Renal cortex interstitium (tissue), 11 donors: Measurements from ENCODE around the gene ANKS3. TPM values are rescaled to one million over a fixed set of nuclear protein-coding genes. Genes with fewer than 3 reads are reported as not detected.

Source experiments
- DNase-seq, 11 donors: peaks; one replicate each; pipeline ENCODE4 v3.0.0-alpha.2; 2013; ENCODE audit warnings: low read depth in 9 of 11, low spot score in 4 of 11; ENCODE audit errors: extremely low read depth in 1 of 11
- polyA plus RNA-seq, 3 donors: library from polyadenylated mRNA; unstranded; fragments of 120-200 nt; gene quantifications; one replicate each; pipeline ENCODE4 v1.2.1, GENCODE V29; 2013; ENCODE audit not compliant: insufficient read length in 3 of 3

The ANKS3 gene
- polyA plus RNA-seq, 3 donors = 22.5 to 34.3 (median 23.0) TPM

DNA sequence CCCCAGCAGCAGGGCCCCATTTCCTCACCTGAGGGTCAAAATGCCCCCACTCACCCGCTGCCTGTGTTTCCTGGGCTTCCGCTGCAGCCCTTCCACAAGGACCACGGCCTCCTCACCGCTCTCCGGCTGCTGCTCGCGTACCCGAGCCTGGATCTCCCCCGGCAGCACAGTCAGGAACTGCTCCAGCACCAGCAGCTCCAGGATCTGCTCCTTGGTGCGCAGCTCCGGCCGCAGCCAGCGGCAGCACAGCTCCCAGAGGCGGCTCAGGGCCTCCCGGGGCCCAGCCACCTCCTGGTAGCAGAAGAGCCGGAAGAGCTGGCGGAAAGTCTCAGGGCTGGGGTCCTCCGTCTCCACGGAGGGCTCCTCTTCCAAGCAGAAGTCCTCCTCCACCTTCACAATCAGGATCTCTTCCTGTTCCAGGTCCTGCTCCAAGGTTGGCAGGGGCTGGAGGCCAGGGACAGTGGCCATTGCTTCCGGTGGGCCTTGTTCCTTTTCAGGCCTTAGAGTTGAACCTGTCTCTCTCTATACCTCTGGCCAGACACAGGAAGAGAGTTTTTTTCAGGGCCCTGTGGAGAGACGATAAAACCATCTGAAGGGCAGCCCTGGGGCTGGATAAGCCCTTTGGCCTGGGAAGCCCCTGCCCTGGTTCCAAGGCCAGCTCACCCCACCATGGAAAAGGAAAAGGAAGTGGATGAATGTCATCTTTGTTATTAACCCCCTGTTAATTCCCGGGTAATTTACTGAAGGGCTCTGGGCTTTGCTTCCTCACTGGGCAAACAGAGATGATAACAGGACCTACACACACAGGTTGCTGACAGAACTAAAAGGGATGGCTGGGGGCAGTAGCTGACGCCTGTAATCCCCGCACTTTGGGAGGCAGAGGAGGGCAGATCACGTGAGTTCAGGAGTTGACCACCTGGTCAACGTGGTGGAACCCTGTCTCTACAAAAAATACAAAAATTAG lies 31.7 kb upstream of the ANKS3 start:
- no peak for DNase-seq

DNA sequence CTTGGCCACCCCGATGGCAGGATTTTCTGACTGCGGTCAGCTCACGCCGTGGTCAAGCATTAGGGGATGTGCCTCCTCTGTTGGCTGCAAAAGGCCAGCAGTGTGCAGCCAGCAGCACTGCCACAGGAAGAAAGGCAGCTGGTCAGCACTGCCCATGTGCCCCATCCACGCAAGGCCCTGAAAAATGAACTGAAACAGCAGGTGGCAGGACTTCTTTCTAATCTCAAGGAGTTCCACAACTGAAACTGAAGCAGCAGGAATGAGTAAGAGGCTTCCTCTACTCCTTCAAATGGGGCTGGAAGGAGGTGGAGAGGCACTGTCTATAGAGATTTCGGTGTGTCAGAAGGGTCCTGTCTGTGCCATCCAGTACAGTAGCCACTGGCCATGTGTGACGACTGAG lies 29.7 kb upstream of the ANKS3 start:
- no peak for DNase-seq

DNA sequence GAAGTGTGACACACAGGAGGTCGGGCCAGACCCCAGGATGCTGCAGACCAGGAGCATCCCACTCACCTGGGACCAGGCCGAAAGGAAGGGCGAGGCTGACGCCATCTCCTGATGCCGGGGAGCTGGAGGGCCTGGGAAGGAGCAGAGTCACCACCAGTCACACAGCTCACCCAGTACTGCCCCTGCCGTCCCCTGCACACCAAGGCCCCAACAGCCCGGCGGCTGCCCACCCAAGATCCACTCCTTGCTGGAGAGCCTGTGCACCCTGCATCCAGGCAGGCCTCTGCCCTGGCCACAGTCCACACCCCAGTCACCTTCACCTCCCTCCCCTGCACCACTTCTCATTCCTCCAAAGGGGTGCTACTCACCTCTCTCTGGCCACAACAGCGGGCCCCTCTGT lies 28.1 kb upstream of the ANKS3 start:
- DNase-seq = no peak

DNA sequence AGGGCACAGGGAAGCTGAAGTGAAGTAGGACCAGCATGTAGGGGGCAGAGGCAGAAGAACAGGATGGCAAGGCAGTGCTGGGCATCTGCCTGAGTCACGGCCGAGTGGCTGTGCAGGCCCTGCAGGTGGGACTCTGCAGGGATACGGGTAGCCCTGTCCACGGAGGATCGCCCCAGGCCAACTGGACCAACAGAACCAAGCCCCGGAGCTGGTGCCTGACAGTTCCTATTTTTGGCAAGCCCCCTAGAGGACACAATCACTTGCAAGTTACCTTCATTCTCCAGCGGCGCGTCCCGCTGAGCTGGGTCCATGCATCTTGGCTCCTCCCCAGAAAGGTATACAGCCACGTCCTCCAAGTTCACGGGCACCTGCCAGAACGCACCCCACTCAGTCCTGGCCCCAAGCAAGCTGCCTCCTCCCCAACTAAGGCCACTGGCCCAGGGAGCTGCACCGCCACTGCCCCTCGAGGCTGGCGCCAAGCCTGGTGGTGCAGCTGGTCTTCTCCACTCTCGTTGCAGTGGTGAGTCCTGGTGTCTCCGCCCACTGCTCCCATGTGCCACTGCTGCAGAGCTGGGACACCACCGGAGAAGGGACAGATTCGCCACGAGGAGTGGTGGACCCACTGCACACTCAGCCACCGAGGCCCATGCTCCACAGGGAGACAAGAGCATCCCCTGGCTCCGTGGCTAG lies 26.3 kb upstream of the ANKS3 start:
- no peak for DNase-seq

DNA sequence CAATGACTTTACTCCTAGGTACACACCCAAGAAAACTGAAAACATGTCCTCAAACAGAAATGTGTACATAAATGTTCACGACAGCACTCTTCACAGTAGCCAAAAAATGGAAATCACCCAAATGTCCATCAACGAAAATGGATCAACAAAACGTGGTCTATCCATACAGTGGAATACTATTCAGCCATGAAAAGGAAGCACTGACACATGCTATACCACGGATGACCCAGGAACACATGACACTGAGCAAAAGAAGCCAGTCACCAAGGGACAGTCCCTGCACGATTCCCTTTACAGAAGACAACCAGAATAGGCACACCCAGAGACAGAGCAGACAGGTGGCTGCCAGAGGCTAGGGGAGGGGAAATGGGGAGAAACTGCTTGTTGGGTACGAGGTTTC lies 21.6 kb upstream of the ANKS3 start:
- no peak for DNase-seq

DNA sequence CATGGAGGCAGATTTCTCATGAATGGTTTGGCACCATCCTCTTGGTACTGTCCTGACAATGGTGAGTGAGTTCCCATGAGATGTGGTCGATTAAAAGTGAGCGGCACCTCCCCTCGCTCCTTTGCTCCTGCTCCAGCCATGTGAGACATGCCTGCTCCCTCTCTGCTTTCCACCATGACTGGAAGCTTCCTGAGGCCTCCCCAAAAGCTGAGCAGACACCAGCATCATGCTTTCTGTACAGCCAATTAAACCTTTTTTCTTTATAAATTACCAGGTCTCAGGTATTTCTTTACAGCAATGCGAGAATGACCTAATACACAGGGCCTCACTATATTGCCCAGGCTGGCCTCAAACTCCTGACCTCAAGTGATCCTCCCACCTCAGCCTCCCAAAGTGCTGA lies 20.8 kb upstream of the ANKS3 start:
- no peak for DNase-seq

DNA sequence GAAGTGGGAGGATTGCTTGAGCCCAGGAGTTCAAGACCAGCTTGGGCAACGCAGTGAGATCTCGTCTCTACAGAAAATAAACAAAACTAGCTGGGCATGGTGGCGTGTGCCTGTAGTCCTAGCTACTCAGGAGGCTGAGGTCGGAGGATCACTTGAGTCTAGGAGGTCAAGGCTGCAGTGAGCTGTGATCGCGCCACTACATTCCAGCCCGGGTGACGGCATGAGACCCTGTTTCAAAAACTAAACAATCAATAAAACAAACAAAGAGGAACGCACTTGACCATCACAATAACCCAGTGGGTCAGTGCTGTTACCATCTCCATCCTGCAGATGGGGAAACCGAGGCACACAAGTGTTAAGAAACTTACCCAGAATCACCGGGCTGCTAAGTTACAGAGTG lies 19.2 kb upstream of the ANKS3 start:
- DNase-seq = no peak

DNA sequence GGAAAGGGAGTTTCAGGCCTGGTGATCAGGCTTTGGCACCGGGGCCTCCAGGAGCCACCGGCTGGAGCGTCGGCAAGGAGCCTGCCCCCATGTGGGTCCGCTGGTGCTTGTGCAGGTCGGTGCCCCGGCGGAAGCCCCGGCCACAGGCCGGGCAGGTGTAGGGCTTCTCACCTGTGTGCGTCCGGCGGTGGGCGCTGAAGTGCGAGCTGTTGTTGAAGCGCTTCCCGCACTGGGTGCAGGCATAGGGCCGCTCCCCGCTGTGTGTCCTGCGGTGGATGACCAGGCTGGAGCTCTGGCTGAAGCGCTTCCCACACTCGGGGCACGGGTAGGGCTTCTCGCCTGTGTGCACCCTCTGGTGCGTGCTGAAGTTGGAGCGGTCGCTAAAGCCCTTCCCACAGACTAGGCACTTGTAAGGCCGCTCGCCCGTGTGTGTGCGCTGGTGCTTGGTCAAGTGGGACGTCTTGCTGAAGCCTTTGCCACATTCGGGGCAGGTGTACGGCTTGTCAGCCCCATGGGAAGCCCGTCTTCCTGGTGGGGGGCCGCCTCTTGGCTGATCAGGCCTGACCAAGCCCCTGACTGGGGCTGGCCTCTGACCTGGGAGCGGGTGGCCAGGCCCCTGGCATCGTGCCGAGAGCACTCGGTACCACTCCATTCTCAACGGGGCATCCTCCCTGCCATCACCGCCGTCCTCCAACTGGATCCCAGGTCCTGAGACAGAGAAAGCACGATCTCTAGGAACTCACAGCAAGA lies 18.5 kb upstream of the ANKS3 start:
- no peak for DNase-seq

DNA sequence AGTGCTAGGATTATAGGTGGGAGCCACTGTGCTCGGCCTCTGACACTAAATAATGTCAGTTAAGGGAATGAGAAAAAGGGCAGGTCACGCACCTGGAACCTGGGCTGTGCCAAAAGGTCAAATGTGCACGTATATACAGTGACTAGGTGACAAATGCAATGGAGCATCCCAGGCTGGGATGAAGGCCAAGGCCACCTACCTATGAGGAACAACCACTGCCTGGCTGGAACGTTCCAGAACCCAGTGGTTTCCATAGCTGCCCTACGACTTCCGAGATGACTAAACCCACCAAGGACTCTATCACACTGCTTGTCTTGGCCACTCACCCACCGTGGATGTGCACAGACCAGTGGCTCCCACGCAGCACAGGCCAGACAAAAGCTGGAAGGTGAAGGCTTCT lies 16.8 kb upstream of the ANKS3 start:
- no peak for DNase-seq

DNA sequence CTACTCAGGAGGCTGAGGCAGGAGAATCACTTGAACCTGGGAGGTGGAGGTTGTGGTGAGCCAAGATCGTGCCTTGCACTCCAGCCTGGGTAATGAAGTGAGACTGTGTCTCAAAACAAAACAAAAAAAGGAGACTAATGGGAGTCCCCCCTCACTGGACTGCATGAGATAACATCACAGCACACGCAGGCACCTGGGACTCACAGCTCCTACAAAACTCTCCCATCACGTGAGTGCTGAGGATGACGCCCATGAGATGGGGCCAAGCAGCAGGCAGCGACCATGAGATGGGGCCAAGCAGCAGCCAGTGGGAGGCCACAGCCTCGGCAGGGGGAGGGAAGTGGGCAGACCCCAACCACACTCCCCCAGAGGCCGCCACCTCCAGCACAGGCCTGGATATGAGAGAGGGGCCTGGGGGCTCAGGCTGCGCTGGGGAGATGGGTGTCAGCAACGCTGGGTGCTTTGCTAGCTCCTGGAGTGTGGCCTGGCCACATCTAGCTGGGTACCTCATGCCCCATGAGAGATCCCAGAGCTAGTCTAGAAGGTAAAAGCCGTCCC lies 15.7 kb upstream of the ANKS3 start:
- DNase-seq = no peak

DNA sequence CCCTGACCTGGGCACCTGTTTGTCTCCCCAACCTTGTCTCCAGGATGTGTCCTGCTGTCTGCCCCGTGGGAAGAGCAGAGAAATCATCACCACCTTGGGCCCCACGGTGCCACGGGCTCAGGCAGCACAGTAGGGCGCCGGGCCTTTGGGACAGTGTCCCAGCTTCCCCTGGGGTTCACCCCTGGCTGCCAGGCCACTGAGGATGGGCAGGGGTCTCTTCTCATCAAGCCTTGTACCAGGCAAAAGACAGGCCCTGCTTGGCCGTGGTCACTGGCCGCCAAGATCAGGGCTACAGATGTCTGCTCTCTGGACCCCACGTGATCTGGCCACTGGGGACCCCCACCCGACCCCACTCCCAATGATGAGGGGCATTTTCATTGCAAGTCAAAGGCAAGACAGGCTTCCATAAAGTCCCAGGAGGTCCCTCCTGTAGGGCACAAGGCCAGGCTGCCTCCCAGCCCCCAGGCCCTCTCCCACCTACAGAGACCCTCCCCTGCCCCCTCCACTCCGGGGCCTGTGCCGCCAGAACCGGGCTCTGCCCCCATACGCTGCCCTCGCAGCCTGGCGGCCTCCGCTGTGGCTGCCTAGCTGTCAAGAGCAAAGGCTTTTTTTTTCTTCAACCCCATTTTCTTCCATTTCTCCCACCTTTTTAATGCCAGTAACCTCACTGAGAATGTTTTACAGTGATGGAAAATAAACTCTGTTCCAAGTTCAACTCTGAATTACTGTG lies 14.8 kb upstream of the ANKS3 start:
- DNase-seq = no peak

DNA sequence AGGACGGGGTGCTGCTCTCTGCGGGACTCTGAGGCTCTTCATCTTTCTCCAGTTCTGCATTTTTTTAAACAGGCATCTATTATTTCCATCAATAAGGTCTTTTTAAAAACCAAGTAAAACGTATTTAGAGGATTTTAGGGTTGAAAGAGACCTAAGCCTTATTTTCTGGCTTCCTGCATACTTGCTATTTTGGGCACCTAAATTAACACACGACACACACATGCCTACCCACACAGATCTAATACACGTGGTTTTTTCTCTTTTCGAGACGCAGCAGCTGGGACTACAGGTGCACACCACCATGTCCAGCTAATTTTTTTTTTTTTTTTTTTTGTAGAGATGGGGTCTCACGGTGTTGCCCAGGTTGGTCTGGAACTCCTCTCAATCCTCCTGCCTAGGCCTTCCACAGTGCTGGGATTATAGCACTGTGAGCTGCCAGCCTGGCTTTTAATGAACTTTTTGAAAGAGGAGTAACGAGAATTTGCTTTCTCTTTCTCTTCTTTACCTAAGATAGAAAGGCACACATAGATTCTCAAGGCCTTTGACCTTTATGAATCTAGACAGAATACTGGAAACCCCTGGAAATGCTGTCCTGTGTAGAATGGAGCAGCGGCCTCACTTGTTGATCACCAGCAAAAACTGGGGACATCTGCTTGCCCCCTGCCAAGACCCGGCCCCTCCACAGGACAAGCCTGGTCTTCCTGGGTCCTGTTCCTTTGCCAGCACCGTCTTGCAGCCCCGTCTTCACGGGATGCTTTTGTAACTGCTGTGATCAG lies 14.0 kb upstream of the ANKS3 start:
- DNase-seq = no peak

DNA sequence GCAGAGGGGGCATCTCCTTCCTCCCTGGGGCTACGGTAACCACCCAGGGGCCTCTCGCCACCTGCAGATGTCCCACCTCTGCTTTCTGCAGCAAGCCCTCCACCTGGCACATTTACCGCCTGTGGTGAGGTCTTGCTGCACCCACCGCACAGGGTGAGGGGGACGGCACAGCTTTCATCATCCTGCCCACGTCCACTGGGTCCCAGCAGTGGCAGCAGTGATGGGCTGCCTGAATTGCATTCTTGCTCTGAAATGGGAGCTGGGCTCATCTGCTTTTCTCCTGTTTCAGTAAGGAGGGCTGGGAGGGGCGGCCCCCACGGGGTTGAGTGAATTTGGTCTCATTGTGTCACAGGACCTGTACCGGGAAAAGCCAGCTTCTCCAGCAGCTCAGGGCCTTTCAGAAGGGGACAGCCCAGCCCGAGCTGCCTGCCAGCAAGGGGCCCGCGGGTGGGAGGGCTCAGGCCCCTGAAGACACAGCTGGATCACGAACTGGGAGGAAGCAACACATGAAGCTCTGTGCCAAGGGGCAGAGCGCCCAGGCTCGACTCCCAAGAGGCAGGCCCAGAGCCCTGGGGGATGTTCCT lies 13.0 kb upstream of the ANKS3 start:
- no peak for DNase-seq

DNA sequence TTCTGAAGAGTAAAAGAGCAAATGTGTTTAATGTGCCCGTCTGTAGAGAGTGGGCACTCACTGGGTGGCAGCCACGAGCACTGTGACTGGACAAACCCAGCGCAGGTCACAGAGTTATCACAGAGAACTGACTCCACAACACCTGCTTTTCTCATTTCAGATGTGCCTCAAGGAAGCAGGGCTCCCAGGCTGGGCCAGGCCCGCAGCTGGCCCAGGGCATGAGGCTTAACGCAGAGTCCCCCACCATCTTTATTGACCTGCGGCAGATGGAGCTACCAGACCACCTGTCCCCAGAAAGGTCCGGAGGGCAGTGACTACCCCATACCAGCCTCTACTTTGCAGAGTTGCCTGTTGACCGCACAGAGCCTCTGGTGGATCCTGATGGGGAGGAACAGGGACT lies 12.1 kb upstream of the ANKS3 start:
- no peak for DNase-seq

DNA sequence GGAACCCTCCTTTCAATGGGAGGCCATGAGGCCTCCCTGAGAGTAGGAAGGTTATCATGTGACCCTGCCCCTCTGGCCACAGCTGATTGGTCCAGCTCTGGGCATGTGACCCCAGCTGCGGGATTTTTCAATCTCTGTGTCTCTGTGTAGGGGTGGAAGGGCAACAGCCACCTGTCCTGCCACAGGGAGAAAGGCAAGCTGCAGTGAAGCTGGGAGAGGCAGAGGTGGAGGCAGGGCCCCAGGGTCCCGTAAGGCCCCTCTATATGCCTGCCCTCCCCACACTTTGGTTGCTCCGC lies 11.2 kb upstream of the ANKS3 start:
- no peak for DNase-seq

DNA sequence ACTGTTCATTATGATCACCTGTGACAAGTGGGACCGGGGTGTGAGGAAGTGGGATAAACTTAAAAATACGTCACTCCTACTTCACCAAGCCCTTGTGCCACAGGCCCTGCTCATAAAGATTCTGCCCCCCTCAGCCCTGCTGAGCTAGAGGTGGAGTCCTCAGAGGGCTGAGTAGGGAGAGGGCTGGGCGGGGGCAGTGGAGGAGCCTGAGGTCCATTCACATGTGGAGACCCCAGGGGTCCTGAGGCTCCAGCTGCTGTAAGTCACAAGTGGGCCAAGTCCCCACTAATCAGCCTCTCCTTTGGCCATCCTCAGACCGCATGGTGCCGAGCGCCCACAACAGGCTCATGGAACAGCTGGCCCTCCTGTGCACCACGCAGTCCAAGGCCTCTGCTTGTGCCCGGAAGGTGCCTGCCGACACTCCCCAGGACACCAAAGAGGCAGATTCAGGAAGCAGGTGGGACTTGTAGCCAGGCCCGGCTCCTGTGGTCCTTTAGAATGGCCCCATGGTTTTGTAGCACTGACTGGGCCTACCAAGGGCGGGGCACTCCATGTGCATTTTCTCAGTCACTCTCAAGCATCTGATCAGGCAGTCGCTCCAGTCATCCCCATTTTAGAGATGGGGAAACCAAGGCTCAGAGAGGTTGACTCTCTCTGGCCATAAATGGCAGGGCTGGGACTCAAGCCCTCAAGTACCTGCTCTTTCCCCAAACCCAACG lies 10.6 kb upstream of the ANKS3 start:
- no peak for DNase-seq

DNA sequence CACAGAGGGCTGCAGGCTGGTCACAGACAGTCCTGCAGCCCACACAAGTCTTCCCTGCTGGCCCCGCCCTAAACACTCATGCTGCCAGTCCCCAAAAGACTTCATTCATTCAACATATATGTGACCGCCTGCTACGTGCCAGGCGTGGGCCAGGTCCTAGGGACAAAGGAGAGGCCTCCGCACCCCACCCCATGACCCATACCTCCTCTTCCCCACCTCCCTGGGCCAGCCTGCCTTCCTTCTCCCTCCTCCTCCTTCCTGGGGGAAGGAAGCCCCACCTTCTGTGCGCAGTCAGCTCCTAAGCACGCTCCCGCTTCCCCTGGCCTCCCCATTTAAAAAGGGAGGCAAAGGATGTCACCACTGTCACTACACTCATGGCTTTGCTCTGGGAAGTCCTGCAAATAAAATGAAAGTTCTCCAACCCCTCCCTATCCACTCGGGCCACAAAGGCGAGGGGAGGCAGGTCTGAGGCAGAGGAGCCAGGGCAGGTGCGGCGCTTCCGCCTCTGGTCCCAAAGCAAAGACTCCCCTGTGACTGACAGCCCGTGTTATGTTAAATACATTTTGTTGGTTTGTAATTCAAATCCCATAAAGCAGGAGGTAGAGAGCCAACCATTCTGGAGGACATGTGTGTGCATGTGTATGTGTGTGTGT lies 9.3 kb upstream of the ANKS3 start:
- no peak for DNase-seq
